Thyroid gland (tissue), 4 donors: Measurements from ENCODE around the gene EYS.

ENCODE experiments used
- CTCF ChIP-seq, 6 experiments: fragments of 200-600 bp in 3 of 6; fragments of 450-650 bp in 3 of 6; sonication (generic) in 3 of 6; IDR thresholded peaks; one replicate each; pipeline ENCODE4 v1.5.1; 2016 to 2019; ENCODE audit warnings: antibody characterized with exemption in 6 of 6, mild to moderate bottlenecking in 2 of 6, inconsistent platforms in 1 of 6, moderate library complexity in 1 of 6
- POLR2A ChIP-seq, 2 donors: fragments of 450-650 bp; IDR thresholded peaks; one replicate each; pipeline ENCODE4 v1.6.1; 2017; ENCODE audit warnings: antibody characterized with exemption in 2 of 2, mild to moderate bottlenecking in 2 of 2, moderate library complexity in 1 of 2

- TF ChIP-seq CTCF (IDR thresholded peaks at IDR 0.05) = no peak
- TF ChIP-seq POLR2A (IDR thresholded peaks at IDR 0.05) = no peak
Observed at GRCh38 chr6:65706436-65706835, 590 bp downstream of the EYS start.
